SW 1271 (cell line): Measurements from ENCODE around the gene TBL1XR1.
A peak's percentile ranks its signal among the peaks of the same experiment; 100 is the strongest.

ENCODE experiments used
- DNase-seq, 2 experiments: peaks; one replicate each; lab custom pipeline; 2025; lab: John Stamatoyannopoulos, UW

The TBL1XR1 gene

DNA sequence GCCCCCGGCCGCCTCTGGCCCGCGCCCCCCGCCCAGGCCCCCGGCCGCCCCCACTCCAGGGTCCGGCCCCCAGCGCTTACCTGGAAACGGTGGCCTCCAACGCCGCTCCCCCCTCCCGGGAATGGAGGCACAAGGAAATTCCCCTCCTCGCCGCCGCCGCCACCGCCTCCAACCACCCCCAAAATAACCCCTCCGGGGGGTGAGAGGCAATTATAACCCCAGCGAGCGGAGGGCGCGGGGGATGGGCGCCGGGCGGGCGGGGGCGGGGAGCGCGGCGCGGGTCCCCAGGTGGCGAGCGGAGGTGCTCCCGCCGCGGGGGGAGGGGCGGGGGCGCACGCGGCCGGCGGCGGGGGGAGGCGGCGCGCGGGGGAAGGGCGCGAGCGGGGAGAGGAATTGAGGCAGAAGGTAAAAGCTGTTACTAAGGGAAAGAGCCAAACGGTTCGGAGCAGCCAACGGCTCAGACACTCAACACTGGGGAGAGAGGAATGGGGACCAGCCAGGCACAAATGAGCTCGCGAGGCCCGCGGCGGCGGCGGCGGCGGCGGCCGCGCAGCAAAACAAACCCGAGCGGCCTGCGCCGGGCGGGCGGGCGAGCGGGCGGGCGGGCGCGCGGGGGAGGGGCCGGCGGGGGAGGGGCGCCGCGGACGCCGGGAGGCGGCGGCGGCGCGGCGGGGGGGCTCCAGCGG lies at the start of gene TBL1XR1:
Gene TBL1XR1 (minus strand): TSS at position 442 of the 686 bp plus-strand sequence. CDS start 132,505 bp downstream, outside the sequence.
- peak; percentile 18 to 84 for DNase-seq

DNA sequence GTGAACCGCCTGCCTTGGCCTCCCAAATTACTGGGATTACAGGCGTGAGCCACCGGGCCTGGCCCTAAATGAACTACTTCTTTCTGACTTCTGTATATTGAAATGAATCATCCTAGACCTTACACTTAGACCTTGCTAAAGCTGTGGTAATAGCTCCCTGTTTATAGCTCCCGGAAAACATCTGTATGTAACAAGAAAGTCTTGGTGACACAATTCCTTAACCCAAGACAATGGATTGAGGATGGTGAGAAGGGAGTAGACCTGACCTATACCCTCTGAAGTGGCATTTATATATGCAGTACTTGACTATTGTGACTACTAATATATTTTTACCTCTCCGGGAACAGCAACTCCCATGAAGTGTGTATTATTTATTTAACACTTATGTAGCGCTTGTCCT lies 48.0 kb upstream of the TBL1XR1 start:
- no peak for DNase-seq

DNA sequence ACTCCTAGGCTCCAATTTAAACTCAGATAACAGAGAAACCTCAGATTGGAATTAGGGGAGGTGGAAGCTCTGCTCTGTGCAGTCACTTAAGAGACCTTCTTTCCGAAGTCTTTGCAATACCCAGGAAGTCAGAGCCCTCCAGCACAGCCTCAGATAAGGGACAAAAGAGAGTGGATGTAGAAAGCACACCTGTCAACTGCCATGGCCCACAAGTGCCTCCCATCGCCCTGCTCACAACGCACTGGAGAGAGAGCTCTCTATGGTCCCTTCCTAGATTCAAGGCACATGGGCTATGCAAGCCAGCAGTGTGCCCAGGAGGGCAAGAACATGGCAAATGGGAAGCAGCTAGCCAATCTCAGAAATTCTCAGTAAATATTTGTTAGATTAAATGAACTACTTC lies 47.3 kb upstream of the TBL1XR1 start:
- DNase-seq, result no peak

DNA sequence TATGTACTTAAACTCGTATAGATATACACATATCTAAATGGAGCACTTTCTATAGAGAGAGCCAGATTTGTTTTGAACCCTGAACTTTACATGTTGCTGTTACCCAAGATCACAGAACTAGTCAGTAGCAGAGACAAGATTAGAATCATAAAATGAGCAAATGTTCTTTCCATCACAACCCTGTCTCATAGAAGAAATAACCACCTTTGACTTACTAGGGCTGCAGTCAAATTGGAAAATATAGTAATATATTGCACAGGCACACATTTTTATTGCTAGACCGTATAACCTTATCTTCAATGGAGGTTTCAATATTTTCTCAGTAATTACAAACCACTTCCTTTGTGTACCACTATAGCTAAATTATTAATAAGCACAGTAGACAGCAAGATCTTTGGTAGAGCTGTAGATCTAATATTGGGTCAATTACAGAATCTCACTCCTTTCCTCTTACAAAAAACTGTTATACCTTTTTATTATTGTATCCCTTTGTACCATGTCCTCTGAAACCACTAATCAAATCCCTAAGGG lies 41.5 kb upstream of the TBL1XR1 start:
- DNase-seq, result no peak

DNA sequence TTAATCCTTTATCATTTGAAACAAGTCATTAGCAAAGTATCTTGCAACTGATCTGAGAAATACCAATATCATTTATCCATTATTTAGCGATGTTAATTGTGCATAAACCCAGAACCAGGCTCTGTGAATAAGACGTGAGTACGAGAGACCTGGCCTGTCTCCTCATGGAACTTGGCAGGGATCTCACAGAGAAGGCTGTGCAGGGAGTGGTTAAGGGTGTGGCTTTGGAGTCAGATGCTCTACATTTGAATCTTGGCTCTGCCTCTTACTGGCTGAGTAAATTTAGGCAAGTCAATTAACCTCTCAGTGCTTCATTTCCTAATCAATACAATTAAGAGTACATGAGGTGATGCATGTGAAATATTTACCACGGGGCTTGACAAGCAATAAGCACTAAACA lies 39.9 kb upstream of the TBL1XR1 start:
- DNase-seq, result no peak

DNA sequence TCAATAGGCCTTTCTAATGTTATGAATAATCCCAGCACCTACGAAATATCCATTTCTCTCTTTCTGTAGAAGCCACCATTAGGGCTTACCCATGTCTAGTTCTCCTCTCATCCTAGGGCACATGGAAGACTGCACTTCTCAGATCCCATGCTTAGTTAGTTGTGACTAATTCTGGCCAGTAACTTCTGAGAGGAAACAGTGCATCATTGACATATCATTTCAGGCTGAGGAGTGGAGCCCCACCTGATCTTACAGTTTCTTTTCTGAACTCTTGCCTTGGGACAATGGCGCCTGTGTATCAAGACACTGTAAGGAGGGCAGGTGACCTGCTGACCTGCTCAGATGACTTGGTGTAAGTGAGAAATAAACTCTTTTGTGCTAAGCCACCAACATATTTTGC lies 39.4 kb upstream of the TBL1XR1 start:
- no peak for DNase-seq

DNA sequence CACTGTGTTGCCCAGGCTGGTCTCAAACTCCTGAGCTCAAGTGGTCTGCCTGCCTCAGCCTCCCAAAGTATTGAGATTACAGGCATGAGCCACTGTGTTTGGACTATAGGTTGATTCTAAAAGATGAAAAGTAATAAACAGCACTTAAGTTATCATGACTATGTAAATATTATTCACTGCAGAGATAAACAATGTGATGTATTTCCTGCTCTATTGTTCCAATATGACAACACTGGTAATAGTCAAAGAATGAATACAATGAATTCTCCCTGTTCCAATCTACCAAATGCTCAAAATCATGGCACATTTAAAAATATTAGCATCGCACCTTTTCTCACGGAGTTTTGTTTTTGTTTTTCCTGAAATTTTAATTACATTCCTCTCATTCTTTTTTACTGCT lies 36.8 kb upstream of the TBL1XR1 start:
- DNase-seq, result no peak

DNA sequence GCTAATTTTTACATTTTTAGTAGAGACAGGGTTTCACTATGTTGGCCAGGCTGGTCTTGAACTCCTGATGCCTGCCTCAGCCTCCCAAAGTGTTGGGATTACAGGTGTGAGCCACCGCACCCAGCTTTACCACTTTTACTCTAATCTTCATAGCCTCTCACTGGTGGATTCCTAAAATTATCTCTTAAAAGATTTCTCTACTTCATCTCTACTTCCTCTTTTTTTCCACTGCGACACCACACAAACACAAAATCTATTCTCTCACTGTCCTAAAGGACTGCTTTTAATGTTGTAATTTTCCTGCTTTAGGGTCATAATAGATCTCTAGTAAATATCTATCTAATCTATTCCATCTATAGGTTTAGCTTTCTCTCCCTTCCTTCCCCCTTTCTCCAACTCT lies 34.0 kb upstream of the TBL1XR1 start:
- DNase-seq, result no peak

DNA sequence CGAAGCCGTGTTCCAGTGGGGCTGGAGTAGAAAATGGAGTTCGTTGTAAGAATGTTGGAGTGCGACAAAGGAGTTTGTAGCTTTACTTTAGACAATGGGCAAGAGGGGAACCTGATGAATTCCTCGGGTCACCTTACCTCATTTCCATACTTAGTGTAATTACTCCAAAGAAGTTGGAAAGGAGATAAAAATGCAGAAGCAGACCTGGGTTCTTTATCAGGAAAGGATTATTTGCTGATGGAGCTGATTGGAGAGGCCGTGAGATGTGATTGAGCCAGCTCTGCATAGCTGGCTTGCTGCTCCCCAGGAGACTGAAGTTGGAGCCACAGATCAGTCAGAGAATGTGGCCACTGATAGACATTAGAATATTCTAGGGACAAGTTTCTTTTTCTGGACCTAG lies 33.4 kb upstream of the TBL1XR1 start:
- no peak for DNase-seq

DNA sequence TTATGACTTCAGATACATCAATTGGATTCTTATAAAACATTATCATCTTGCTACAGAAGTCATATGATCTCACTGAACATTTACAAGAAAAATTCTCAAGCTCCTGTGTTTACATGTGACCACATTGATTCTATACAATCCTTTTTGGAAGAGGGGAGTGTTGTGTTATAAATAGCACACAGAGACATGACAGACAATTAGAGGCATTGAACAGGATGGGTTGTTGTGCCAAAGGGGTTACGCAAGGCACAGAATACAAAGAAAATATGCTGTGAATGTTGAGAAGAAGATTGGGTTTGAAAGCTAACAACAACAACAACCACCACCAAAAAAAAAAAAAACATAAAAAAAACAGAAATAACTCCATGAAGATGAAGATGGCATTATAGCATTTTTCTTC lies 32.5 kb upstream of the TBL1XR1 start:
- DNase-seq, result no peak

DNA sequence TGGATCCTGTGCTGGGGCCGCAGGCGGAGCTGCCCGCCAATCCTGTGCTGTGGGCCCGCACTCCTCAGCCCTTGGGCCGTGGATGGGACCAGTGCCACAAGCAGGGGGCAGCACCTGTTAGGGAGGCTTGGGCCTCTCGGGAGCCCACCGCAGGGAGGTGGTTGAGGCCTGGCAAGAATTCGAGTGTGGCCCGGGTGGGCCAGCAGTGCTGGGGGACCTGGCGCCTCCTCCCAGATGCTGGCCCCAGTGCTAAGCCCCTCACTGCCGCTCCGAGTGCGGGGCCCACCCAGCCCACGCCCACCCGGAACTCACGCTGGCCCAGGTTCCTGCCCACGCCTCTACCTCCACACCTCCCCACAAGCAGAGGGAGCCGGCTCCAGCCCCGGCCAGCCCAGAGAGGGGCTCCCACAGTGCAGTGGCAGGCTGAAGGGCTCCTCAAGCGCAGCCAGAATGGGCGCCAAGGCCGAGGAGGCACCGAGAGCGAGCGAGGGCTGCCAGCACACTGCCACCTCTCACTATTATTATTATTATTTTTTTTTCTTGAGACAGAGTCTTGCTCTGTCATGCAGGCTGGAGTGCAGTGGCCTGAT lies 31.4 kb upstream of the TBL1XR1 start:
- DNase-seq, result no peak

DNA sequence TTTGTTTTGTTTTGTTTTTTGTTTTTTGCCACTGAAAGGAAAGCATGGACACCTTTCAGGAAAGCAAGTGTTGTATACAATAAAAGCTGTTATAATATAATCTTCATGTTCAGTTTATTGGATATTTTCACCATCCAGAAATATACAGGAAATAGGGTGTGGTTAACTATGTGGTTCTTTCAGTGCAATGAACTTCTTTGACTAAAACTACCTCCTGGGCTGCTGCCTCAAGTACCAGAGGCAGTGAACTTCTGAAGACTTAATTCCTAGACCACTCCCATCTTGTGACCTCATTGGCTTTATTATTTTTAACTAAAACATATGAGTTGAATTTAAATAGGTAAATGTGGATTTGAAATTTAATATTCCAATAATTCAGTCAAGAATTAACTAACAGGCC lies 27.1 kb upstream of the TBL1XR1 start:
- no peak for DNase-seq

DNA sequence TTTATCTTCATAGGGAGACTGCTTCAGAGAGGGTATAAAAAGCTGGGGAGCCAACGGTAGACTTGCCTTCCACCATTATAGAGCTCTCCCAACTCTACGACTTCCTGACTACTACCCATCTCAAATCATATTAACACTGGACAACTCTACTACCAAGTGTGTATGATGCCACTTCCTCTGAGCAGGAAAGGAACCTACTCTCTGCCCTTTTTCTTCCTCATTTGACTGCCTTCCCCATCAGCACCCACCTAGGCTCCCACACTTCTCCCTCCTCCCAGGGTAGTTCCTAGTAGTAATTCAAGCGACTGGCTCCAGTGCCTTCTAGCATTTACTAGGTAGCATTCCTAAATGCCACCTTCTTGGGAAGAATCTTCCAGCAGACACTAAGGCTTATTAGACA lies 24.5 kb upstream of the TBL1XR1 start:
- no peak for DNase-seq

DNA sequence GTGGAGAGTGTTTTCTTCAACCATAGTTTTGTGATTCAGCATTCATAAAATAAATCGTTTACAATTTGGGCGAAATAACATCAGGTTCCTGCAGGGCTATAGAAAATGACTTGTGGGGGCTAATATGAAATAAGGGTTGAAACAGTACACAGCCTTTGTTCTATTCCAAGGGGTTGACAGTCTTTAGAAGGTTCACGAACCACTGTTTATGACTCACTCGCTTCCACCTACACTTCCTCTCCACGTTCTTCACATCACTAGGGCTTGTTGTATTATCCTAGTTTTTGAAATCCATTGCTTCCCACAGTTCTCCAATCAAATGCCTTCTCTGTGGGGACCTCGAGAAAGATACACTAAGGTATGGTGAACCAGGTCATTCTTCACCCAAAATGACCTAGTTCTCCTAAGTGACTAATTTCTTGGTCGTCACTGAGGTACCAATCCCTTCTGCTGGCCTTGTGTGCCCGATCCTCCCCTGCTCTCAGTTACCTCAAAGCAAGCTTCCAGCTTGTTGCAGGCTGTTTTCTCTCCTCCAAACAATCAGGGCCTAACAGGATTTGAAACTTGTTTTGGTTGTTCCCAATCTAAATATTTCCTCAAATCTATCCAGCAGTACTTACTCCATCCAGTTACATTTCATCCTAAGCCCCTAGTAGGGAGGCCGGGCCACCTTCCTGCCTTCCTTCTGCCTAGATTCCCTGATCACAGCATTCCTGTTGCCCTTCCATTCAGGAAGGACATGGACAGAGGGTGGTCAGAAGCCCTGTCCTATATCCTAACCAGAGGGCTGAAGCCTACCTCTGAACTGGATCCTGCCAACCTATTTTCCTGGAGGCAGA lies 23.1 kb upstream of the TBL1XR1 start:
- DNase-seq, result no peak

DNA sequence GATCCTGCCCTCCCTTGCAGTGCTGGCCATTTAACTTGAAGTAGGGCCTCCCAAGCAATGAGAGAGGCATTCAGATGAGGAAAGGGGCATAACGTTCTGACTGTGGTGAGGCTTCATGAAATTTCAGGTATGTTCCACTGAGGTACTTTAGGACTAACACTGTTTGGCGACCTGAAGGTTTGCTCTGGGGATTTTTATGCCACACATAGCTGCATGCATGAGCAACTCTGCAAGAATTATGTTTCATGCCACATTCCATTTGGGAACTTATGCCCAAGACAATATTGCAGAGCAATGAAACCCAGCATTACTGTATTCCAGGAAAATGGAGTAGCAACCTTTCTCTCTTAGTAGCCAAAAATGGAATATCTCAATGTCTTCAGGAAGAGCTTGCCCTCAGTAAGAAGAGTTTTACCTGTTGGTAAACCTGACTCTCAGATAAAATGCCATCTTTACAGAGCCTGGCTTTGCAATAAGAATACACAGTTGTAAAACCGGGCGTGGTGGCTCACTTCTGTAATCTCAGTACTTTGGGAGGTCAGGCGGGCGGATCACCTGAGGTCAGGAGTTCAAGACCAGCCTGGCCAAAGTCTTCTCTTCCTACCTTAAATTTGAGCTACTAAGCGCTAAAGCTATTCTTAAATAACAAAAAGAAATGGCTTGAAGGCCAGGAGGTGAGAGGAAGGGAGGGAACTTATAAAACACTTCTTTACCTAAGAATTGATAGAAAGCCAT lies 16.7 kb upstream of the TBL1XR1 start:
- no peak for DNase-seq

DNA sequence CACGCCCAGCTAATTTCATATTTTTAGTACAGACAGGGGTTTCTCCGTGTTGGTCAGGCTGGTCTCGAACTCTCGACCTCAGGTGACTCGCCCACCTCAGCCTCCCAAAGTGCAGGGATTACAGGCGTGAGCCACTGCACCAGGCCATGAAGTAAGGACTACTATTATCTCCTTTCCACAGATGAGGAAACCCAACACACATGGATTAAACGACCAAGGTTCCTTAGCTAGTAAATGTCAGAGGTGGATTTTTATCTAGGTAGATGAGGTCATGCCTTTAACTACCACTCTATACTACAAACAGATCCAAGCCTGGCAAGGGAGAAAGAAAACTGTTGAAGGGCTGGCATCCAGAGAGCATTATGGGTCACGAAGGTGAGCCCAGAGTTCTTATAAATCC lies 15.5 kb upstream of the TBL1XR1 start:
- DNase-seq, result no peak

DNA sequence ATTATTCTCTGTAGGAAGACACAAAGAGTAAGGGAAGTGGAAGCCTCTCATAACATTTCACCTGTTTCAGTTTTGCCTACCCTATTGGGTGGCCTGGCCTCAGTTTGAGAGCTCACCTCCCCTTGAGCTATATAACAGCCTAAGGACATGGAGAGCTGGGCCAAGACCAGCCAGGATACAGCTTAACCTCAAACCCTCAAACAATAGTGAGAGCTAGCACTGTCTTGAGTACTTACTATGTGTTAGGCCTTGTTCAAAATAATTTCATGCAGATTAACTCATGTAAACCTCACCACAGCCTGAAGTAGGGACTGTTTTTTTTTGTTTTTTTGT lies 15.0 kb upstream of the TBL1XR1 start:
- no peak for DNase-seq

DNA sequence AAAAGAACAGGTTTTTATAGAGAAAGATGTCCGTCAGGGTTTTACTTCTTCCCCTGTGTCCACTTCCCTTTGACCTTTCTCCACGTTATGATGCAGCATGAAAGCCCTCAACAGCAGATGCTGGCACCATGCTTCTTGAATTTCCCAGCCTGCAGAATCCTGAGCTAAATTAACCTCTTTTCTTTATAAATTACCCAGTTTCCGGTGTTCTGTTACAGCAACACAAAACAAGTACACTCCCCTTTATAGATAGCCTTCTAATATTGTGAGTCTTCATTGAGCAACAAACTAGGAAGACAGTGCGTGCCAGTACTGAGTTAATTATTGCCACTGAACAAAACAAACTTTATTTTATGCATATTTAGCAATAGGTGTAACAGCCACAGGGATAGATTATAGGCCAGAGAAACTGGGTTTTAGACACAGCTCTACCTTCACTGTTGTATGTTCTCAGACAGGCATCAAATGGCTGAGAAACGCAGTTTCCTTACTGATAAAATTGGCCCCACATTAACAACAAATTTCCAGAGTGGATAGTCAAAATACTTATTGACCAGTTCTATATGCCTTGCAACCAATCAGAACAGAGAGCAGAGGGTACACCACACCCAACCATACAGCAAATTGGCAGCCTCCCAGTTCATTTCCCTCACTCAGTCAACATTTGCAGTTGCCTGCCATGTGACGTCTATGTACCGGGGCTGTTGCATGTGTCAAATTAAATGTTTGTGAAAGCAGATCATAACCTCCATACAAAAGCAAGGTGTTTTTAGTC lies 14.4 kb upstream of the TBL1XR1 start:
- DNase-seq, result no peak

DNA sequence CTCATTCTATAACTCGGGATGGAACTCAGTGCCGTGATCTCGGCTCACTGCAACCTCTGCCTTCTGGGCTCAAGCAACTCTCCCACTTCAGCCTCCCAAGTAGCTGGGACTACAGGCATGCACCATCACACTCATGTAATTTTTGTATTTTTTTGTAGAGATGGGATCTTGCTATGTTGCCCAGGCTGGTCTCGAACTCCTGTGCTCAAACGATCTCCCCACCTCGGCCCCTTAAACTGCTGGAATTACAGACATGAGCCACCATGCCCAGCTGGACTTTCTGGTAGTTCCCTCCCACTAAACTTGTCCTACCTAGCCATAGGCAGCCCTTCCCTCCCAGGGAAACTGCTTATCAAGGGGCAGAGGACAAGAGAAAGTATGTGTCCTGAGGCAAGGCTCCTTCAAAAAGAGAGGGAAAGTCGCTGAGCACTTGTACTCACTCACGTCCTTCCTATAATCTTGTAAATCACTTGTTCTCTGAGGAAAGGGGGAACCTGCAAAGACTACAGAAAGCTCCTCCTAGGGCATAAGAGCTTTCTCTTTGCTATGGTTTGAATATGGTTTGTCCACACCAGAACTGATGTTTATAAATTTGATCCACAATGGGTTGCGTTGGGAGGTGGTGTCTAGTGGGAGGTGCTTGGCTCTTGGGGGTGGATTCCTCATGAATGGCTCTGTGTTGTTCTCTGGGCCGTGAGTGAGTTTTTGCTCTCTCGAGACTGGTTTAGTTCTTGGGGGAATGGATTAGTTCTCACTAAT lies 13.6 kb upstream of the TBL1XR1 start:
- no peak for DNase-seq

DNA sequence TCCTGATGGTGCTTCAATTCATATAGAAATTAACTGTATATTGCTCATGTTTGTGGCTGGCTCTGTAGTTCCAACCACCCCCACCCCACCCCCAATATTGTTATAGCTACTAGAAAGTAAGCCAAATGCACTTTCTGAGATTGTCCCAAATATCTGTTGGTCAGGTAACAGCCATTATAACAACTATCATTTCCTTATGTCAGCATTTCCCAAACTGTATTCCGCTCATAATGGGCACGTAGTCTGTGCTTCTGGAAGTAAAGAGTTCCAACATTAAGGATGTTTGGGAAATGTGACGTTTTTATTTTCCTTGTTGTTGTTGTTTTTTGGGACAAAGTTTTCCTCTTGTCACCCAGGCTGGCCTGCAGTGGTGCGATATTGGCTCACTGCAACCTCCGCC lies 12.2 kb upstream of the TBL1XR1 start:
- no peak for DNase-seq

DNA sequence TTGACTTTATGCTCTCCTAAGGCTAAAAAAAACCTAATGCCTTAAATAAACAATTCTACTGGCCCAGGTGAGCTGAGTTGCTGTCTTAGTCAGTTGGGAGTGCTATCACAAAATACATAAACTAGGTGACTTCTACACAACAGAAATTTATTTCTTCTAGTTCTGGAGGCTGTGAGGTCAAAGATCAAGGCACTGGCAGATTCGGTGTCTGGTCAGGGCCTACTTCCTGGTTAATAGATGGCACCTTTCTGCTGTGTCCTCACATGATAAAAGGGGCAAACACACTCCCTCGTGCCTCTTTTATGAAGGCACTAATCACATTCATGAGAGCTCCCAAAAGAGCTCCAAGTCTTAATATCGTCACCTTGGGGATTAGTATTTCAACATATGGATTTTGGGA lies 11.5 kb upstream of the TBL1XR1 start:
- no peak for DNase-seq
